MM.1S (cell line): ENCODE measurements around the gene MICU2.

ENCODE experiments used
- CTCF ChIP-seq: fragments of 300-600 bp; sonication (generic); IDR thresholded peaks from 2 replicates; pipeline ENCODE4 v1.5.1; 2016; ENCODE audit warnings: antibody characterized with exemption, low read length, mixed read lengths
- EZH2 ChIP-seq: fragments of 300-600 bp; sonication (generic); optimal IDR thresholded peaks from 2 replicates; pipeline ENCODE3; 2017; ENCODE audit warnings: low read depth, mild to moderate bottlenecking, antibody characterized with exemption, low read length, mixed read lengths
- EZH2phosphoT487 ChIP-seq: fragments of 300-600 bp; sonication (generic); IDR thresholded peaks from 2 replicates; pipeline ENCODE4 v1.6.1; 2018; ENCODE audit warnings: antibody characterized with exemption, low read length

DNA sequence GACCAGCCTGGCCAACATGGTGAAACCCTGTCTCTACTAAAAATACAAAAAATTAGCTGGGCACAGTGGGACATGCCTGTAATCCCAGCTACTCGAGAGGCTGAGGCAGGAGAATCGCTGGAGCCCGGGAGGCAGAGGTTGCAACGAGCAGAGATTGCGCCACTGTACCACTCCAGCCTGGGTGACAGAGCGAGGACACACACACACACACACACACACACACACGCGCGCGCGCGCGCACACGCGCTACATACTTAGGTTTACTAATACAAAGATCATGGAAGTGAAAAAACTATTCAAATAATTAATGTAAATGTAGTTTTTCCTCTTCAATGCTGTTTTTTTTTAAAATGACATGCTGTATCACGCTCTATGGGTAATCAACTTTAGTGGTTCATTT is 86.4 kb downstream of the MICU2 start:
- TF ChIP-seq CTCF: no peak
- no peak for TF ChIP-seq EZH2
- TF ChIP-seq EZH2phosphoT487: no peak
